IMR-90 (cell line): ENCODE data around the gene ARHGEF17.

Experiments
- MXI1 ChIP-seq: IDR thresholded peaks from 2 replicates; pipeline ENCODE4 v1.6.1; 2012; ENCODE audit warnings: low read depth, mild to moderate bottlenecking, low read length, moderate library complexity, borderline replicate concordance
- NFE2L2 ChIP-seq: fragments of 150-350 bp; IDR thresholded peaks from 2 replicates; pipeline ENCODE4 v1.6.1; 2016; ENCODE audit warnings: low read depth, mild to moderate bottlenecking, low read length
- POLR2A ChIP-seq: IDR thresholded peaks from 2 replicates; pipeline ENCODE4 v1.6.1; 2012; ENCODE audit warnings: mild to moderate bottlenecking, low read depth, low read length
- RFX5 ChIP-seq: IDR thresholded peaks from 2 replicates; pipeline ENCODE4 v1.8.0; 2012; ENCODE audit warnings: low read depth, mild to moderate bottlenecking, low read length, moderate library complexity
- TF ChIP-seq, protein P1 (sequence below): conservative IDR thresholded peaks from 2 replicates; pipeline ENCODE4 v1.5.1; 2012; ENCODE audit warnings: mild to moderate bottlenecking, low read depth, low read length, improper control_type of control experiment

DNA sequence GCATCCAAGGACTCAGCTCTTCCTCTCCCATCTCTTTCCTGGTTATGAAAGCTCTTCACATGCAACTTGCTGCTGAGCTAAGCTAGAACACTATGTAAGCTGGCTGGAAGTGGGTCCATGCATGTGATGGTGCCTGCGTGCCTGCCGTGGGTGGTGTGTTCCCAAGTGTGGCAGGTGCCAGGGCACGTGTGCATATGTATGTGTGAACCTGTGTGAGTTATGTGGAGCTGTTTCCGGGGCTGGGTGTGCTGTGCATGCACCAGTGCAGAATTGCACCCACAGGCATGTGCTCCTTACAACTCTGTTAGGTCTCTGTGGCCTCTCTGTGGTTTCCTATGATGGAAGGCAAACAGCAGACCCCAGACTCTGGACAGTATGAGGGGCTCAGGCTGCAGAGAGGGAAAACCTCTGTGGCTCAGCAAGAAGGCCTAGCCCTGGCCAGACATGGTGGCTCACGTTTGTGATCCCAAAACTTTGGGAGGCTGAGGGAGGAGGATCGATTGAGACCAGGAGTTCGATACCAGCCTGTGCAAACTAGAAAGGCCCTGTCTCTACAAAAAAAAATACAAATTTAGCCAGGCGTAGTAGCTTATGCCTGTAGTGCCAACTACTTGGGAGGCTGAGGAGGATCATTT, 40.1 kb upstream of the ARHGEF17 start:
- TF ChIP-seq, protein P1, sequence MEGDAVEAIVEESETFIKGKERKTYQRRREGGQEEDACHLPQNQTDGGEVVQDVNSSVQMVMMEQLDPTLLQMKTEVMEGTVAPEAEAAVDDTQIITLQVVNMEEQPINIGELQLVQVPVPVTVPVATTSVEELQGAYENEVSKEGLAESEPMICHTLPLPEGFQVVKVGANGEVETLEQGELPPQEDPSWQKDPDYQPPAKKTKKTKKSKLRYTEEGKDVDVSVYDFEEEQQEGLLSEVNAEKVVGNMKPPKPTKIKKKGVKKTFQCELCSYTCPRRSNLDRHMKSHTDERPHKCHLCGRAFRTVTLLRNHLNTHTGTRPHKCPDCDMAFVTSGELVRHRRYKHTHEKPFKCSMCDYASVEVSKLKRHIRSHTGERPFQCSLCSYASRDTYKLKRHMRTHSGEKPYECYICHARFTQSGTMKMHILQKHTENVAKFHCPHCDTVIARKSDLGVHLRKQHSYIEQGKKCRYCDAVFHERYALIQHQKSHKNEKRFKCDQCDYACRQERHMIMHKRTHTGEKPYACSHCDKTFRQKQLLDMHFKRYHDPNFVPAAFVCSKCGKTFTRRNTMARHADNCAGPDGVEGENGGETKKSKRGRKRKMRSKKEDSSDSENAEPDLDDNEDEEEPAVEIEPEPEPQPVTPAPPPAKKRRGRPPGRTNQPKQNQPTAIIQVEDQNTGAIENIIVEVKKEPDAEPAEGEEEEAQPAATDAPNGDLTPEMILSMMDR = no peak
- no peak for TF ChIP-seq RFX5
- no peak for TF ChIP-seq NFE2L2
- no peak for TF ChIP-seq POLR2A
- no peak for TF ChIP-seq MXI1
